Natural killer cell (primary cell): ENCODE measurements around the gene NKX3-2. TPM values are rescaled to one million over a fixed set of nuclear protein-coding genes. Genes with fewer than 3 reads are reported as not detected.

Experiments used
- ATAC-seq, 3 donors: fragments of 150-1000 bp in 2 of 3; fragments of 200-7000 bp in 1 of 3; cut with Tn5 transposase; 1 replicate in 1 of 3; 2 replicates in 2 of 3; pipeline ENCODE4 v1.10.0; 2021; ENCODE audit warnings: mild to moderate bottlenecking in 2 of 3, moderate library complexity in 2 of 3
- DNase-seq, 2 donors: peaks; one replicate each; pipeline versions ENCODE4 v3.0.0 to v3.0.0-alpha.2; 2013 to 2021; ENCODE audit warnings: mixed read lengths in 1 of 2
- H3K27ac ChIP-seq: one replicate; pipeline ENCODE4 v1.5.1; 2013; ENCODE audit warnings: mild to moderate bottlenecking, low read length
- H3K27me3 ChIP-seq: one replicate; pipeline ENCODE4 v1.6.1; 2013; ENCODE audit warnings: low read length; ENCODE audit not compliant: control insufficient read depth, insufficient read depth
- H3K36me3 ChIP-seq: one replicate; pipeline ENCODE4 v1.6.1; 2013; ENCODE audit warnings: low read length; ENCODE audit not compliant: control insufficient read depth, insufficient read depth
- H3K4me1 ChIP-seq: one replicate; pipeline ENCODE4 v1.6.1; 2013; ENCODE audit warnings: low read length; ENCODE audit not compliant: control insufficient read depth, insufficient read depth
- H3K4me3 ChIP-seq: one replicate; pipeline ENCODE4 v1.5.1; 2013; ENCODE audit warnings: low read length
- H3K9me3 ChIP-seq: one replicate; pipeline ENCODE4 v1.6.1; 2013; ENCODE audit warnings: low read length; ENCODE audit not compliant: control insufficient read depth, insufficient read depth
- H3K27ac Mint-ChIP-seq, 2 donors: one replicate each; pipeline ENCODE4 v1.8.0; 2022; ENCODE audit warnings: mild to moderate bottlenecking in 2 of 2, mixed read lengths in 2 of 2, moderate library complexity in 1 of 2
- H3K27me3 Mint-ChIP-seq, 2 donors: one replicate each; pipeline ENCODE4 v1.8.0; 2022; ENCODE audit warnings: low read depth in 2 of 2, mixed read lengths in 2 of 2
- H3K36me3 Mint-ChIP-seq: one replicate; pipeline ENCODE4 v1.8.0; 2022; ENCODE audit warnings: mixed read lengths
- H3K4me1 Mint-ChIP-seq, 2 donors: one replicate each; pipeline ENCODE4 v1.8.0; 2022; ENCODE audit warnings: mixed read lengths in 2 of 2
- H3K4me3 Mint-ChIP-seq: one replicate; pipeline ENCODE4 v1.8.0; 2022; ENCODE audit warnings: mild to moderate bottlenecking, moderate library complexity, mixed read lengths
- H3K9me3 Mint-ChIP-seq, 2 donors: one replicate each; pipeline ENCODE4 v1.8.0; 2022; ENCODE audit warnings: mixed read lengths in 2 of 2
- WGBS: methylation state at CpG from one replicate; pipeline ENCODE4 v1.1.7; 2013; ENCODE audit warnings: missing lambda C conversion rate; ENCODE audit not compliant: insufficient coverage; 5-methylcytosine and 5-hydroxymethylcytosine counted together
- intact Hi-C: fragments of 100-400 bp; cut with micrococcal nuclease; formaldehyde crosslinking; loops from one replicate; pipeline ENCODE4 v1.14.2; 2022
- total RNA-seq, 4 donors: library from RNA; stranded (reverse); fragments of 120-200 nt in 1 of 4; gene quantifications; one replicate each; pipeline versions ENCODE4 v1.2.3 to v1.2.4, GENCODE V29; 2013 to 2022
- TF ChIP-seq, protein P1 (sequence below): fragments of 200-600 bp; IDR thresholded peaks from one replicate; pipeline ENCODE4 v1.8.0; 2022; ENCODE audit warnings: antibody characterized with exemption

Gene NKX3-2
- total RNA-seq, 3 donors from 2014 or later (not counting 1 experiment from before 2014, with no cell fraction given) = not detected

DNA sequence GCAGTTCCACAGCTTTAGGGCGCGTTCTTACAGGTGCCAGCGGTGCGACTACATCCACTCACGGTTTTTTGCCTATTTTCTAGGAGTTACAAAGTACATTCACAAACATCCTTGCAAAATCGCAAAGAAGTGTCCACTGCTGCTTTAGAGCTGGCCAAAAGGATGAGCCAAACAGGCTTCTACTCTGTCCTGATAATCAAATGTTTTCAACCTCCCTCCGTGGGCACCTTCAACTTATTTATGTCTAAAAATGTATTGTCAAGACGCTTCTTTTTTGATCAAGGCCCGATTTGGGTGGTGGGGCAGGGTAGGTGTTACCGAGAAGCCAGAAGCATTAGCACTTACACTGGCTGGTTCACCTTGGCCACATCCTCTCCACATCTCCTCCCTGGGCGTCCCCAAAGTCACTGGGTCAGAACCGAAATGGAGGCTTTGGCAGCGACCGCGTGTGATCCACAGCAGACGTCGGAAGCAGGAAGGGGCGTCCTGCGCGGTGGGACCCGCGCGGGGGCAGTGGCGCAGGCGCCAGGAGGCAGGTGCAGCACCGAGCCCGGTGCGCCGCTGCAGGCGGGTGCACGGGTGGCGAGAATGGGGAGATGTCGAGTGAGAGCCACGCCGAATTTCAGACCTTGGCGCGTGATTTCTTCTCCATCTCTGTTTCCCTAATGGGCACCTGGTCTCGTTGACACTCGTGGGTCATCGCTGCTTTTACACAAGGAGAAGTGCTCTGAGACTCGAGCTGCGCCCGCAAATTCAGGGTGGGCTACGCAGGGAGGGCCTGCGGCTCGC, 16.9 kb downstream of the NKX3-2 start:
- peaks cover 2% of the 10 kb centered on the region in 2 donors for H3K9me3 Mint-ChIP-seq
- Histone ChIP-seq H3K9me3 (peaks cover 33% of the 10 kb centered on the region), H3K4me1 (peaks cover 45% of the 10 kb centered on the region), H3K36me3 (no peaks in the 10 kb centered on the region), H3K27me3 (peaks cover 90% of the 10 kb centered on the region), H3K27ac (no peak overlapping the region), H3K4me3 (no peak overlapping the region)
- peak; percentile 39 to 44 (median 43) for ATAC-seq
- intact Hi-C loops = no loop called here
- H3K27me3 Mint-ChIP-seq = peaks cover 69 to 79% of the 10 kb centered on the region in 2 donors
- peaks cover 26 to 36% of the 10 kb centered on the region in 2 donors for H3K4me1 Mint-ChIP-seq
- WGBS = 3% methylated on average over 40 of the region's 46 CpGs
- DNase-seq = no peak
- no peaks in the 10 kb centered on the region for H3K36me3 Mint-ChIP-seq
- TF ChIP-seq, protein P1, sequence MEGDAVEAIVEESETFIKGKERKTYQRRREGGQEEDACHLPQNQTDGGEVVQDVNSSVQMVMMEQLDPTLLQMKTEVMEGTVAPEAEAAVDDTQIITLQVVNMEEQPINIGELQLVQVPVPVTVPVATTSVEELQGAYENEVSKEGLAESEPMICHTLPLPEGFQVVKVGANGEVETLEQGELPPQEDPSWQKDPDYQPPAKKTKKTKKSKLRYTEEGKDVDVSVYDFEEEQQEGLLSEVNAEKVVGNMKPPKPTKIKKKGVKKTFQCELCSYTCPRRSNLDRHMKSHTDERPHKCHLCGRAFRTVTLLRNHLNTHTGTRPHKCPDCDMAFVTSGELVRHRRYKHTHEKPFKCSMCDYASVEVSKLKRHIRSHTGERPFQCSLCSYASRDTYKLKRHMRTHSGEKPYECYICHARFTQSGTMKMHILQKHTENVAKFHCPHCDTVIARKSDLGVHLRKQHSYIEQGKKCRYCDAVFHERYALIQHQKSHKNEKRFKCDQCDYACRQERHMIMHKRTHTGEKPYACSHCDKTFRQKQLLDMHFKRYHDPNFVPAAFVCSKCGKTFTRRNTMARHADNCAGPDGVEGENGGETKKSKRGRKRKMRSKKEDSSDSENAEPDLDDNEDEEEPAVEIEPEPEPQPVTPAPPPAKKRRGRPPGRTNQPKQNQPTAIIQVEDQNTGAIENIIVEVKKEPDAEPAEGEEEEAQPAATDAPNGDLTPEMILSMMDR = no peak
- peak overlapping the region; percentile 77 for H3K4me3 Mint-ChIP-seq
- peak overlapping the region in 1 of 2 donors; percentile 57 for H3K27ac Mint-ChIP-seq

DNA sequence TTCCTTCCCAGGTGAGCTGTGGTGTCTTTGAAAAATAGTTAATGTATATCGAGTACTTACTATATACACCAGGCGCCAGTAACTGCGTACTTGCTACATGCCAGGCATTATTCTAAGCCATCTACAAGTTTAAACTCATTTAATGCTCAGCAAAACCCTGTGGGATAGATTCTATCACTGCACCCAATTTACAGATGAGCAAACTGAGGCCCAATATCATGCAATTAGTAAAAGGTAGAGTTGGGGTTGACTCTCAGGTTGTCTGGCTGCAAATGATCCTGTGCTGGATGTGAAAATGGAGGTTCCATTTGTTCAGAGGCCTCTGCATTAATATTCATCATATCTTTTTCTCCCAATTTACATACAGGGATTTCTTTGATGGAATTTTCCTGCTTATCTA, 17.6 kb downstream of the NKX3-2 start:
- H3K9me3 Mint-ChIP-seq = peaks cover 2% of the 10 kb centered on the region in 2 donors
- intact Hi-C loops = no loop called here
- no peak overlapping the region for H3K4me3 ChIP-seq
- TF ChIP-seq, protein P1 = no peak
- peaks cover 33% of the 10 kb centered on the region for H3K9me3 ChIP-seq
- H3K4me1 ChIP-seq = peaks cover 48% of the 10 kb centered on the region
- peaks cover 25 to 35% of the 10 kb centered on the region in 2 donors for H3K4me1 Mint-ChIP-seq
- H3K4me3 Mint-ChIP-seq = no peak overlapping the region
- H3K27ac ChIP-seq = no peak overlapping the region
- no peaks in the 10 kb centered on the region for H3K36me3 Mint-ChIP-seq
- no peak overlapping the region for H3K27ac Mint-ChIP-seq
- H3K27me3 ChIP-seq = peaks cover 88% of the 10 kb centered on the region
- H3K27me3 Mint-ChIP-seq = peaks cover 67 to 77% of the 10 kb centered on the region in 2 donors
- DNase-seq = no peak
- 42% methylated on average over 2 of the region's 3 CpGs for WGBS
- no peaks in the 10 kb centered on the region for H3K36me3 ChIP-seq
- ATAC-seq = no peak

DNA sequence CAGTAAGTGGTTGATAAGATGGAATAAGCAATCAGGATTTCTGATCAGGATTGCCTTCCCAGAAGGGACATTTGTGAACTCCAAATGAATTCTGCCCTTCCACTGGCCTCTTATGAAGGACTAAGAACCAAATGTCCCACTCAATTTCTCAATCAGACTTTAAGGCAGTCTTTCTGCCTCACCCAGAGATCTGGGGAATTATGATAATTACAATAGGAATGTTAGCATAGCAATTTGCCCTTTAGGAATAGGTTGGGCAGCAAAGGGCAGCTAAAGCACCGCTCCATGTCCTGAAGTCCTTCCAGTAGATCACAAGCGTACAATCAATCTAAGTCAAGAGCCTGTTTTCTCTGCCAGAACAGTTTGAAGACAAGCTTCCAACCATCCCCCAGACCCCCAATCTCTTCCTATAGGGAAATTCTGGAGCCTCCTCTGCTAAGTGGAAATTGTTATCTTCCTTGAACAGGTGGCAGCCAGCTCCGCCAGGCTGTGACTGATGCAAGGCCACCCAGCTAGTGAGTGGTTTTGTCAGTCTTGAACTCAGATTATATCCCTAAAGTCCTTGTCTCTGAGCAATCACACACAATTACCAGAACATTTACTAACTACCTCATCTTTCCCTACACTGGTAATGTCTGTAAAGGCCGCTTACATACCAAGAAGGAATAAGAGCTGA, 18.6 kb downstream of the NKX3-2 start:
- H3K4me1 Mint-ChIP-seq = peaks cover 19 to 26% of the 10 kb centered on the region in 2 donors
- ATAC-seq (no peak), DNase-seq (no peak)
- H3K4me3 Mint-ChIP-seq = no peak overlapping the region
- H3K4me1 ChIP-seq = peaks cover 41% of the 10 kb centered on the region
- intact Hi-C loops = no loop called here
- no peak overlapping the region for H3K4me3 ChIP-seq
- no peaks in the 10 kb centered on the region for H3K36me3 ChIP-seq
- H3K9me3 ChIP-seq = peaks cover 29% of the 10 kb centered on the region
- WGBS = 53% methylated on average over 4 of the region's 4 CpGs
- no peak overlapping the region for H3K27ac Mint-ChIP-seq
- peaks cover 84% of the 10 kb centered on the region for H3K27me3 ChIP-seq
- H3K36me3 Mint-ChIP-seq = no peaks in the 10 kb centered on the region
- H3K27me3 Mint-ChIP-seq = peaks cover 63 to 68% of the 10 kb centered on the region in 2 donors
- peaks cover 2% of the 10 kb centered on the region in 2 donors for H3K9me3 Mint-ChIP-seq
- TF ChIP-seq, protein P1 = no peak
- no peak overlapping the region for H3K27ac ChIP-seq
